ENCODE results near the gene OS9.

Gene OS9

DNA sequence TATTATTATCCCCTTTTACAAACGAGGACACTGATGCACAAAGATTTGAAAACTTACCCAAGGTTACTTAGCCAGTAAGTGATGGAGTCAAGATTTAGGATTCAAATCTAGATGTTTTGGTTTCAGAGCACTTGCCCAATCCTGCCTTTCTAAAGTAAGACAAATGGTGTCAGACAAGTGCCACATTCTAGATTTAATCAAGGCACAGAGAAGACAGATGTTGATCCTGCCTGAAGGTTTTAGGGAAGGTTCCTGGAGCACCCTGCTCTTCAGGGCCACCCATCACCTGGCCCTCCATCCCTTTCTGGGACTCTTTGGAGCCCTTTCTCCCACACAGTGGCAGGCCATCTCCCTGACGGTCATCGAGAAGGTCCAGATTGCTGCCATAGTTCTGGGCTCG lies 63.8 kb downstream of the OS9 start:
- TF ChIP-seq, protein P1, sequence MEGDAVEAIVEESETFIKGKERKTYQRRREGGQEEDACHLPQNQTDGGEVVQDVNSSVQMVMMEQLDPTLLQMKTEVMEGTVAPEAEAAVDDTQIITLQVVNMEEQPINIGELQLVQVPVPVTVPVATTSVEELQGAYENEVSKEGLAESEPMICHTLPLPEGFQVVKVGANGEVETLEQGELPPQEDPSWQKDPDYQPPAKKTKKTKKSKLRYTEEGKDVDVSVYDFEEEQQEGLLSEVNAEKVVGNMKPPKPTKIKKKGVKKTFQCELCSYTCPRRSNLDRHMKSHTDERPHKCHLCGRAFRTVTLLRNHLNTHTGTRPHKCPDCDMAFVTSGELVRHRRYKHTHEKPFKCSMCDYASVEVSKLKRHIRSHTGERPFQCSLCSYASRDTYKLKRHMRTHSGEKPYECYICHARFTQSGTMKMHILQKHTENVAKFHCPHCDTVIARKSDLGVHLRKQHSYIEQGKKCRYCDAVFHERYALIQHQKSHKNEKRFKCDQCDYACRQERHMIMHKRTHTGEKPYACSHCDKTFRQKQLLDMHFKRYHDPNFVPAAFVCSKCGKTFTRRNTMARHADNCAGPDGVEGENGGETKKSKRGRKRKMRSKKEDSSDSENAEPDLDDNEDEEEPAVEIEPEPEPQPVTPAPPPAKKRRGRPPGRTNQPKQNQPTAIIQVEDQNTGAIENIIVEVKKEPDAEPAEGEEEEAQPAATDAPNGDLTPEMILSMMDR (IDR thresholded peaks at IDR 0.05): no peak
- H3K27ac ChIP-seq: no peak overlapping the region
- no peak for DNase-seq (ENCODE audit: low spot score)
- H3K4me3 ChIP-seq: no peak overlapping the region

DNA sequence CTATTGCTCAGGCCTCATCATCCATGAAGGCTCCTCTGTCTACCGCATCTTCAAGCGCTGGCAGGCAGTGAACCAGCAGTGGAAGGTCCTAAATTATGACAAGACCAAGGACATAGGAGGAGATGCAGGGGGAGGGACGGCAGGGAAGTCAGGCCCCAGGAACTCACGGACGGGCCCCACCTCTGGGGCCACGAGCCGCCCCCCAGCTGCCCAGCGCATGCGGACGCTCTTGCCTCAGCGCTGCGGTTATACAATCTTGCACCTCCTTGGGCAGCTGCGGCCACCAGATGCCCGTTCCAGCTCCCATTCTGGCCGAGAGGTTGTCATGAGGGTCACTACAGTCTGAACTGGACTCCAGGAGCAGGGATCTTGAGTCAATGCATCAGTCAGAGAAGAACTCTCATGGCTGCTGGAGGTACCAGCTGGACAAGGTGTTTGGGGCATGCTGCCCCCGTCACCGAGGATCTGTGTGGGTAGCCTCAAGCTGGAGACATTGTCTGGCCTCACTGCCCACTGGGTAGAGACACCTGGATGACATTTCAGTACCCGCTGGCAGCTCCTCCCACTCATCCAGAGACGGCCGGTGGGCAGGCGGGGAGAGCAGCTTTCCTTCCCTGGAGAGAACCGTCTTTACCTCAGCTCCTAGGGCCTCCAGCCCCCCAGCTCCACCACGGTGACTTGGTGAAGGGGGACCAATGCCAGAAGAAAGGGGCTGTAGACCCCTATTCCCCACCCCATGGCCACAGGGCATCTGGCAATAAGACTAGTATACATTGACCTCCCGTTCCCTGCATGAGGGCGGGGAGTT lies 64.8 kb downstream of the OS9 start:
- DNase-seq (ENCODE audit: low spot score): no peak
- TF ChIP-seq, protein P1 (IDR thresholded peaks at IDR 0.05): no peak
- H3K4me3 ChIP-seq: no peak overlapping the region
- H3K27ac ChIP-seq: no peak overlapping the region

DNA sequence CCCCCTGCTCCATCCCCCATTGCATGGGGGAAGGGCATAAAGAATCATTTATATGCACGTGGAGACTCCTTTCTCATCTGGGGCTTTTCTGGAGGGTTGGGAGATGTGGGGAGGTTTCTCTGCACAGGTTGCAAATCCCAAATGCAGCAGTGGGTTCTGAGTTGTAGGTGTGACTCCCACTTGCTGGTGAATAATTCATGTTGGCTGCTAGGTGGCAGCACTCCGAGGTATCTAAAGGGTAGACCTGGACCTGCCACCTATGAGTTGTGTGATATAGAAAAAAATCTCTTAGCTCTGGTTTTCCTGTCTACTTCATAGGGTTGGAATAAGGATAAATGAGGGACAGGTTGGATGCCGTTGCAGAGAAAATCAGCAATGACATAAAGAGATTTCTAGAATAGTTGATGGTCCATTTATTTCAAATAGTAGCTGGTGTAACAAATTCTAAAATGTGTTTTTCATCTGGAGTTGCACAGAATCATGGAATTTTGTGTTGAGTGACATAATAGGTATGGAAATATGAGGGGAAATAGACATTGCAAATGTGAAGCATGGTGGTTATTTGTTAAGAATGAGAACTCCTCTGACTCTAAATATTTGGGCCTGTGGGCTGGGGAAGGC lies 65.5 kb downstream of the OS9 start:
- TF ChIP-seq, protein P1 (IDR thresholded peaks at IDR 0.05): no peak
- no peak overlapping the region for H3K27ac ChIP-seq
- no peak for DNase-seq (ENCODE audit: low spot score)

DNA sequence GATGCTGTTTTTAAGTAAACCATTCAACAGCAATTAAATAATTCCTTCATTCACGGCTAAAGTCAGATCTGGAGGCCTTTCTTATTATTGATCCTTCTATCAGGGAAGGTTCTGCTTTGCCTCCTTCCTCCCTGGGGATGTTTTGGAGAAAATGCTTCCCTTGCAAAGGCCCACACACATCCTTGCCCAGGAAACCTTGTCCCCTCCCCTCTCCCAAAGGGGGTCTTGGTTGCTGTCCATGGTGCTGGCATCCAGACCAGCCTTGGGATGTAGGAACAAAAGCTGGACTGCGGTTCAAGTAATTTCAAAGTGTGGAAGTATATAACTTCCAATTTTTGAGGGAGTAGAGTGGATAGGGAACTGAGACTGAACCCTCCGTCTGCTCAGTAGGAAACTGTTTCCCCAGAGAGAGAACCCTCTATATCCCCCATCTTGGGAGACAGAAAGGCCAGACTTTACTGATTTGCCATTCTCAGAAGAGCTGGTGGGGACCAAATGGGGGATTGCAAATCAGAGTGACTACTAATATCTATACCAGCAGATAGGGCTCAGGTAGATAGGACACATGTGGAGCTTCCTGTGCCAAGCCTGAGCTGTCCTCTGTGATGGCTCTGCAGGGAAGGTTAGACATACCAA lies 66.5 kb downstream of the OS9 start:
- TF ChIP-seq, protein P1 (IDR thresholded peaks at IDR 0.05): no peak
- Histone ChIP-seq H3K27ac (no peak overlapping the region), H3K4me3 (no peak overlapping the region)
- DNase-seq (ENCODE audit: low spot score): no peak

More for the DNA sequence above, 65.5 kb downstream of the OS9 start:
- no peak overlapping the region for H3K4me3 ChIP-seq

DNA sequence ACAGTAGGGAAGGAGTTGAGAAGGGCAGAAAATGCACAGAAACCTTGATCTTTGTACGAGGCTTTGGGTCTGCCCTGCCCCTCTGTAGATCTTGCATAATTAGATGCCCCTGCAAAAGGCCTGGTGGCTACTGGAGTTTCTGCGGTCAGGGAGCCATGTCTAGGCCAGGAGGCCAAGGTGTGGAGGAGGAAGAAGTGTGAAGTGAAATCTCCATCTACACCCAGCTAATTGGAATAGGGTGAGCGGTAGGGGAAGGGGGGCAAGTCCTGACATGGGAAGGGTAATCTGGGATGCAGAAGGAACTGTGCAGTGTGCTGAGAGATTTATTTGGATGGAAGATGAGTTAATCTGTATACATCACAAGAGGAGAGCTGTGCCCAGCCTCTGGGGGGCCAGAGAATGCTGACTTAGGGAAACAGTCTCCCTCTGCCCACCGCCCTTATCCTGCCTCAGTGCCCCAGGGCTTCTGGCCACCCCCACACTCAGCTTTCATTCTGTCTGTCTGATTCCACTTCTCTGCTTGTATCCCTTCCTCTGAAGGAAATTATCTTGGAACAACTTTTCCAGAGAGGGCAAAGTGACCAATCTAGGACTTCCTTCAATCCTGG lies 67.6 kb downstream of the OS9 start:
- Histone ChIP-seq H3K4me3 (no peak overlapping the region), H3K27ac (no peak overlapping the region)
- TF ChIP-seq, protein P1 (IDR thresholded peaks at IDR 0.05): no peak
- DNase-seq (ENCODE audit: low spot score): no peak

DNA sequence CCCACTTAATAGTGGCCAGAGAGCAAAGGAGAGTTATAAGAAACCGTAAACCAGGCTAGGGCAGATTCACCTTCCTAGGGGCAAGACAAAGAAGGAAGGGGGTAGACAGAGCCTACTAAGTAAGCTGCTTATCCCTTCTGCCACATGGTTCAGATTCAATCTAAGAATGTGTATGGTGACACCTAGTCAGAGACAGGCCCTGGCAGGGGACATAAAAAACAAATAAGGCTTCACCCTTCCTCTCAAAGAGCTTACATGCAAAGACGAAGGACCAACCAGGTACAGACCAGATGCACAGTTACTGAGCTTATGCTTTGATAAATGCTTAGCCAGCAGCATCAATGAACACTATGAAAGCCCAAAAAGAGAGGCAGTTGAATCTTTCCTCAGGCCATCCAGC lies 68.5 kb downstream of the OS9 start:
- TF ChIP-seq, protein P1 (IDR thresholded peaks at IDR 0.05): no peak
- DNase-seq (ENCODE audit: low spot score): no peak
- no peak overlapping the region for H3K27ac ChIP-seq
- H3K4me3 ChIP-seq: no peak overlapping the region

All from coronary artery (tissue), 2 donors.